Activated CD8-positive, alpha-beta memory T cell treated with anti-CD3 and anti-CD28 coated beads for 36 hours (primary cell): Measurements from ENCODE around the gene IDUA. TPM values are rescaled to one million over a fixed set of nuclear protein-coding genes. Genes with fewer than 3 reads are reported as not detected.
"Not testable (repeated sequence)": the region's sequence is repeated elsewhere in the genome, so short reads cannot be mapped to it uniquely, and the experiment has no call there.

Experiments used
- CTCF ChIA-PET: fragments of 350-600 bp; sonication (Branson Sonifier 250); formaldehyde crosslinking; loops from one replicate; lab custom pipeline; 2021; ENCODE audit warnings: antibody characterized with exemption; lab: Charles Lee
- POLR2A ChIA-PET: fragments of 350-600 bp; sonication (Branson Sonifier 250); formaldehyde crosslinking; loops from one replicate; lab custom pipeline; 2021; ENCODE audit warnings: antibody characterized with exemption; lab: Charles Lee
- total RNA-seq, 2 experiments: library from RNA; stranded (reverse); gene quantifications; one replicate each; pipeline ENCODE4 v1.2.3, GENCODE V29; 2021

The IDUA gene
- total RNA-seq, 2 experiments from 2014 or later, result 11.5 to 13.4 TPM

GRCh38 chr4:1036976-1037810 is 50.3 kb downstream of the IDUA start:
- CTCF ChIA-PET, result no interaction called here
- POLR2A ChIA-PET, result no interaction called here

- POLR2A ChIA-PET, result no interaction called here
- CTCF ChIA-PET, result no interaction called here
Measured at GRCh38 chr4:1038948-1039492, 52.2 kb downstream of the IDUA start.

- ChIA-PET POLR2A (no interaction called here), CTCF (no interaction called here)
Measured at GRCh38 chr4:1039493-1040343, 52.9 kb downstream of the IDUA start.

DNA sequence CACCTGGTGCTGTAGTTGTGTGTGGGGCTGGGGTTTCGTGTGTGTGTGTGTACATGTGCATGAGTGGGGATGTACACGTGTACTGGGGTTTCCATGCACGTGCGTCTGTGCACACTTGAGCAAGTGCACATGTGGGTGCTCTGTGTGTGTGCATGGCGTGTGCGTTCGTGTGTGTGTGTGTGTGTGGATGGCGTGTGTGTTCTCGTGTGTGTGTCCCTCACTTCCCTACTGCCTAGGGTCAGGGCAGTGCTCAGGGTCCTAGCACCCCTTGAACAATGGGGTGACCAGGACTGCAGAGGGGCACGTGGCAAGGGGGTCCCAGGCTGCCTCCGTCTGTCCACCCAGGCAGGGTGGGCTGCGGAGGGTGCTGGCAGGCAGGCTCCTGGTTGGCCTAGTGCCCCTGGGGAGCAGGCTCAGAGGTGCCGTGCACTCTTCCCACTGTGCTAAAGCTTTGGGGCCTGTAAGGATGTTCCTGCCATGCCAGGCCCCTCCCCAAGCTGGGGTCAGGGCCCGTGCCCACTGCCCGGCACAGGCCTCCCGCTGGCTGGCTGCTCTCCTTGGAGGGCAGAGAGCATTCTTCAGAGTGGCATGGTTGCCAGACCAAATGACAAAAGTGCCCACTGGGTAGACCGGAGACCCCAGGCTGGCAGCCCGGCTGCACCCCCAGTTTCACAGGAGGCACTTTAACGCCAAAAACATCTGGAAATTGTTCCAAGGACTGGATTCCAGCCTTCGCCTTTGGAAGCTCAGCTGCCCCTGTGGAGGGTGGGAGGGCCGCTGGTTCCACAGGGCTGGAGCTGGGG is 53.7 kb downstream of the IDUA start:
- CTCF ChIA-PET, result no interaction called here

DNA sequence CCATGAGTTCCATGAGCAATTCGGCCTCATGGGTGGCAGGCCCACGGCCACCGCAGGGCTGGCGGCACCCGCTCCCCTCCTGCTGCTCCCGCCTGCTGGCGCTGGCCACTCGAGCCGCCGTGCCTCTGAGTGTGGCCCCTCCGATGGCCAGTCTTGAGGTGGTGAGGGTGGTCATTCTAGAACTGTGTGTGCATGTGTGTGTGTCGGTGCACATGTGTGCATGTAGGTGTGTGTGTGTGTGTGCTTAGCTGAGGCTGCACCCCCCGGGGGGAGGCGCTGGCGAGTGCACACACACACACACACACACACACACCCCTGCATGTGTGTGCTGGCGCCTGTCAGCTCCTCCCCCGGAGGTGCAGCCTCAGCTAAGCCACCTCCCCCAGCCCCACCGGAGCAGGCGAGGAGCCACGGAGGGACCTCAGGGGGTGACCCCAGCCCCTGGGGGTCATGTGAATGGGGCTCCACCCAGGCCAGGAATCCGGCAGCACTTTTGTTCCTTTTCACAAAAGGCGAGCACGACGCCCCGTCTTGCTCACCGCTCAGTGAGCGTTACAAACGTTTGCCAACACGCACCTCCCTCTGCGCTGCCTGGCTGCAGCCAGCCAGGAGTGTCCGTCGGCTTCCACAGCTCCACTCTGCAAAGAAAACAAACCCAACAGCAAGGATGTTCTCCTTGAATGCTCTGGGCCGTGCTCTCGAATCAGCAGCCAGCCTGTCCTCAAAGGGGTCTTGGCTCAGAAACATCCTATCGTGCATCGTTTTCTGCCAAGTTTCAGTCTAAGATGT is 54.5 kb downstream of the IDUA start:
- POLR2A ChIA-PET, result no interaction called here

More for the DNA sequence above, 53.7 kb downstream of the IDUA start:
- POLR2A ChIA-PET, result no interaction called here

DNA sequence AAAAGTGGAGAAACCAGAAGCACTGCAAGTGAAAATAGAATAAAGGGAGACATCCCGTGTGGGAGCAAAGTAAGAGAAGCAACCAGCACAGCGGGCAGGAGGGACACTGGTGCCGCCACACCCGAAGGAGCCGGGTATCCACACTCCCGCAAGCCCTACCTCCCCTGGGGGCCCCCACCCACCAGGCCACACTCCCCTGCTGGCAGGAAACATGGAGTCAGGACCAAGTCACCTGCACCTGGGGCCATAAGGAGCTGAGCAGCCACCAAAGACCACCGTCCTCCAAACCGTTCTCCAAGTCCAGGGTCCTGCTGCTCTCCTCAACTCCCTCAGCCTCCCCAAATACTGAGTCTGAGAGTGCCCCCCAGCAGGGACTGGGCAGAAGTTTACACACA is 55.1 kb downstream of the IDUA start:
- ChIA-PET CTCF (no interaction called here), POLR2A (no interaction called here)

More for the DNA sequence above, 54.5 kb downstream of the IDUA start:
- CTCF ChIA-PET, result no interaction called here

DNA sequence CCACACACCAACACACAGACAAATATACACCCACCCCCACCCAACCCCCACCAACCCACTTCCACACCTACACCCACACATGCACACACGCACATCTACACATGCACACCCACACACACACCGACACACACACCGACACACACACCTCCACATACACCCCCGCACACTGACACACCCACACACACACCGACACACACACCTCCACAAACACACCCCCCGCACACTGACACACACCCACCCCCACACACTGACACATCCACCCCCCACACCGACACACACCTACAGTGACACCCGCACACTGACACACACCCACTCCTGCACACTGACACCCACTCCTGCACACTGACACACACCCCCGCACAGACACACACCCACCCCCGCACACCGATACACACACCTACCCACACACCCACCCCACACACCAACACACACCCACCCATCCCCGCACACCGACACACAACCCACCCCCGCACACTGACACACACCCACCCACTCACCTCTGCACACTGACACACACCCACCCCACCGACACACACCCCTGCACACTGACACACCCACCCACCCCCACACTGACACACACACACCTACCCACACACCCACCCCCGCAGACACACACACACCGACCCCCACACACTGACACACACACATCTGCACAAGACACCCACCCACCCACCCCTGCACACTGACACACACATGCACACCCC is 55.7 kb downstream of the IDUA start:
- ChIA-PET CTCF (no interaction called here), POLR2A (no interaction called here)

DNA sequence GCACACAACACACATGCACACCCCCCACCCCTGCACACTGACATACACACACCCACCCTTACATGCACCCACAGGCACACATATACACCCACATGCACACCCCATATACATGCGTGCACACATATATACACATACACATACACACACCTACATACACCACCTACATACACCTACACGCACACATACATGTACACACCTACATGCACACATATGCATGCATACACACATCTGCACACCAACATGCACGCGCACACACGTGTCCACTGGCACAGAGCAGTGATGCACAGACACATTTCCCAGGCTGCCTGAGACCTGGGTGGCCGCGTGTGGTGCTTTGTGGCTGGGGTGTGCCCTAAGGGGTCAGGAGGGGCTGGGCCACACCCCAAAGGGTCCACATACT is 56.3 kb downstream of the IDUA start:
- ChIA-PET CTCF (no interaction called here), POLR2A (no interaction called here)

DNA sequence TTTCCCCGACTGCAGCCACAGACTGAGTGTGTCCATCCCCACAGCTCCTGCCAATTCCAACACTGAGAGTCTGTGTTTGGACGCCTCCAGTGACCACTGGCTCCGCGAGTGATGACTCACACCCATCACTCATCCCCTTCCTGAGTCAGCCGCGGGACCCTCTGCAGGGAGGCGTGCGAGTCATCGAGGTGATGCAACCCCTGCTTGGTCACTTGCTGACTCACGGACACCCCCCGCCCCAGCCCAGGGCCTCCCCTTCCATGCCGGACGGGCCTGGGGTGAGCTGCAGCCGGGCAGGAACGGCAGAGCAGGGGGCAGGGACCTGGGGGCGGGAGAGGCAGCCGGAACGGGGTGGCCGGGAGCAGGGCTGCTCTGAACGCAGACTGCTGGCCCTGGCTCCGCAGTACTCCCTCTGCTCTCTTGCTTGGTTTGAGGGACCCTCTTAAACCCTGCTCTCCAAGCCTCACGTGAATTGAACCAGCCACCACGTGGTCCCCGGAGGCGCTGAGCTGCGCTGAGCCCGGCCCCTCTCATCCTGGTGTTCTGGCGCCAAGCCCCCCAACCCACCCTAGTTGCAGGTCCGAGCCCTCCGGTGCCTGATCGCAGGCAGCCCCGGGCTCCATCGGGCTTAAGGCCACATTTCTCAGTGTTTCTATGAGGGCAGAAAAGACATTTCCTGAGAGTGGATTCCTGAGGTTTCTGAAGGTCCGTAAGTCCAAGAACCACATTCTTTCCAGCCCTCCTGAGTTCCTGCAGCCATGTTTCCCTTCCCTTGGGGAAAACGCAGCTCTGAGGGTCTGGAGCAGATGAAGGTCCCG is 57.0 kb downstream of the IDUA start:
- ChIA-PET POLR2A (interaction anchor here (0.5 kb wide), 1 partner anchor 66 kb away, joined by 3 read pairs; no protein-coding TSS in a partner anchor), CTCF (no interaction called here)

DNA sequence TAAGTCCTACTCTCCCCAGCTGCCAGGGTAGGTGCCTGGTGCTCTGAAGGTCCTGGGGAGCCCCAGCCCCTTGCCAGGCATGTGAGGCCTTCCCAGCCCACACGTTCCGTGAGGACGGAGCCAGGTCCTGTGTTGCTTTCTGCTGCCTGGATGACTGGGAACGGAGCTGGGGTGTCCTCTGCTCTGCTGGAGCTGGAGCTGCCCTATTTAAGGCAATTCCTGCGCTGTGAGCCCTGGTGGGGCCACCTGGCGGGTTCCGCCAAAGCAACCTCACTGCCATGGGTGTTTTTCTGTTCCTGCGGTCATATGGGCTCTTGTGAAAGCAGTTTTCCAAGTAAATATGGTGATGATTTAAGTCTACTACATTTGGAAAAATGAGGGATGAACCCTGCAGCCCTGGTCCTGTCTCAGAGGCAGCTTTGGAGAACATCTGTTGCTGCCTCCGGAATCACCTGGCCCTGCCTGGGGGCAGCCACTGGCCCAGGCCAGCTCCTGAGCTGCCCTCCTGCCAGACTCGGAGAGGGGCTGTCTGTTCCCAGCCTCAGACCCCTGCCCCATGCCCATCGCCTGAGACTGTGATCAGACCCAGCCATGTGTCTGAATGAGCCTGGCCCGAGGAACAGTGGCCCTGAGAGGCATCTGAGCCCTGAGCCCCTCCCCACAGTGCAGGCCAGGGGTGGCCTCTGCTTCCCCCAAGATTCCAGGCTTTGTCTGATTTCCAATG is 57.8 kb downstream of the IDUA start:
- CTCF ChIA-PET, result no interaction called here
- POLR2A ChIA-PET, result interaction anchor here (0.5 to 0.6 kb wide), 2 partner anchors 65 to 988 kb away, joined by 3 read pairs; no protein-coding TSS in a partner anchor

DNA sequence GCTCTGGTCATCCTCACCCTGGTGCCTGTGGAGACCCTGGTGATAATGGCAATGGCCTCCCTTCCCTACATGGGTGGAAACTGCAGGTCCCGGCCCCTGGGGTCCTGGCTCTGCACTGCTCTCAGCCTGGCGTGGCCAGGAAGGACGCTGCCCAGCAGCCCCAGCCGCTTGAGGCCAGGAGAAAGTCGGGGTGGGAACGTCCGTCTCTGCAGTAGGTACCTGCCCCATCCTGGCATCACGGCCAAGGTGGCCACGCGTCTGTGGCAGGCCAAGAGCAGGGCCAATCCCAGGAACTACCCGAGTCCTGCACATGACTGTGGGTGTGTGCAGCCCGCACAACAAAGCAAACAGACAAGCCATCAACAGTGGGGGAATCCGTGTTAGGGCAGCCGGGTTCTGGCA is 58.4 kb downstream of the IDUA start:
- ChIA-PET CTCF (no interaction called here), POLR2A (interaction anchor here (0.6 kb wide), 1 partner anchor 989 kb away, joined by 3 read pairs; no protein-coding TSS in a partner anchor)

DNA sequence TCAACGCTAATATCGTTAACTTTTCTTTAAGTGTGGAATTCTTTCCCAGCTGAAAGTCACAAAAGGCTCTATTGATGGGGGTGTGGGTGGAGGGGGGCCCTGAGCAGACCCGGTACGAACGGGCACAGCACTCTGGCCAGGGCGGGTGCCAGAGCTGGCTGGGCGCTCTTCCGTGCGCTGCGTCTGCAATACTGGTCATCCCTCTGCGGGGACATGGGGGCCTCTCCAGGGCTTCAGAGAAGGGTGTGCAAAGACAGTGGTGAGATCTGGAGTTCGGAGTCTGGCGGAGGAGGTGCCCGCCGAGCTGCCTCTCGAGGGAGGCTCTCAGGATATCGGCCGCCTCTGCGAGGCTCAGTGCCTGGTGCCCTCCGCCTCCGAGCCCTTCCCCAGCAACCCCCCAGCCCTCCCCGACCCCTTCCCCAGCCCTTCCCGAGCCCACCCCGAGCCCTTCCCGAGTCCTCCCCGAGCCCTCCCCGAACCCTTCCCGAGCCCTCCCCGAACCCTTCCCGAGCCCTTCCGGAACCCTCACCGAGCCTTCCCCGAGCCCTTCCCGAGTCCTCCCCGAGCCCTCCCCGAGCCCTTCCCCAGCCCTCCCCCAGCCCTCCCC is 58.9 kb downstream of the IDUA start:
- CTCF ChIA-PET, result no interaction called here
- POLR2A ChIA-PET, result interaction anchor here (0.6 kb wide), 1 partner anchor 989 kb away, joined by 3 read pairs; no protein-coding TSS in a partner anchor

DNA sequence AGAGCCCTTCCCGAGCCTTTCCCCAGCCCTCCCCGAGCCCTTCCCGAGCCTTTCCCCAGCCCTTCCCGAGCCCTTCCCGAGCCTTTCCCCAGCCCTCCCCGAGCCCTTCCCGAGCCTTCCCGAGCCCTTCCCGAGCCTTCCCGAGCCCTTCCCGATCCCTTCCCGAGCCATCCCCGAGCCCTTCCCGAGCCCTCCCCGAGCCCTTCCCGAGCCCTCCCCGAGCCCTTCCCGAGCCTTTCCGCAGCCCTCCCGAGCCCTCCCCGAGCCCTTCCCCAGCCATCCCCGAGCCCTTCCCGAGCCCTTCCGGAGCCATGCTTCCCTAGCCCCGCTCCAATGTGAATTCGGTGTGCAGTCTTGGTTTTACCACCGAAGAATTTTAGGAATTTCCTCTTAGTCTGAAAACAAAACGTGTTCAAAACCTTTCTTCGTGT is 59.8 kb downstream of the IDUA start:
- POLR2A ChIA-PET, CTCF ChIA-PET: not testable (repeated sequence)

DNA sequence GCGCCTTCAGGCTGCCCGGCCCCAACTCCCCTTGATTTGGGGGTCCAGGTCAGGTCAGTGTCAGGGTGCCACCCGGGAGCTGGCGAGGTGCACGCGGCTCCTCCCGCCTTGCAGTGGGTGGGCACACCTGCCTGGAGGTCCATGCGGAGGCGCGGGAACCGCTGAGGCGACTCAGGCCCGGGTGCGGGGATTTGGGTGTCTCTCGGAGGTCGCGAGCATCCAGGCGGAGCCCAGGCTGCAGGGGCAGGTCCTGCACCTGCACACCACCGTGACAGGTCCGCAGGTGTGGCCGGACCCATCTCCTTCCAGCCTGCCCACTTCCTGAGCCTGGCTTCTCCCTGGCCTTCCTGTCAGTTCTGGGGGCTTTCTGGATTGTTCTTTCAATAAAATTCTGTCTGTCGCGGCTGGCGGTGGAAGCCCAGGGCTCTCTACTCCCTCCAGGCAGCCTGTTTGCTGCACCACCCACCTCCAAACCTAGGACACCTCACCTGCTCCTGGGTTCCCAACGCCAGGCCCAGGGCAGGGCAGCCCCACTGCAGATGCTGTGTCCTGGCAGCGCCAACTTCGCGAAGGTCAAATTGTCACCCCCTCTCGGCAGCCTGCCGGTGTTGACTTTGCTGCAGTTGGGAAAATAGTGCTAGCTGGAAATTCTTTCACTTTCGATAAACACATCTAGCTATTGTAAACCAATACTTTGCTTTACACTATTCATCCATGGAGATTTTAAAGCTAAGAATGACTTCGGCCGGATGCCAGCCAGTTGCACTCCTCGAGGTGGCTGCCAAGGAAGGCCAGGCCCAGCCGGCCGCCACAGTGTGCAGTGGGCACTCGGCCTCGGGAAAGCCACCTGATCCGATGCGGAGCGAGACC is 60.5 kb downstream of the IDUA start:
- CTCF ChIA-PET, result no interaction called here
- POLR2A ChIA-PET, result no interaction called here
